Ramos (cell line): Measurements from ENCODE around the gene MAU2.
"Not testable (repeated sequence)": the region's sequence is repeated elsewhere in the genome, so short reads cannot be mapped to it uniquely, and the experiment has no call there.

ENCODE experiments used
- in situ Hi-C: fragments of 300-500 bp; cut with MboI; formaldehyde crosslinking; loops from one replicate; pipeline ENCODE4 v1.14.3; 2022; ENCODE audit warnings: low sequenced_read_pairs; ENCODE audit not compliant: unreplicated experiment

The MAU2 gene

DNA sequence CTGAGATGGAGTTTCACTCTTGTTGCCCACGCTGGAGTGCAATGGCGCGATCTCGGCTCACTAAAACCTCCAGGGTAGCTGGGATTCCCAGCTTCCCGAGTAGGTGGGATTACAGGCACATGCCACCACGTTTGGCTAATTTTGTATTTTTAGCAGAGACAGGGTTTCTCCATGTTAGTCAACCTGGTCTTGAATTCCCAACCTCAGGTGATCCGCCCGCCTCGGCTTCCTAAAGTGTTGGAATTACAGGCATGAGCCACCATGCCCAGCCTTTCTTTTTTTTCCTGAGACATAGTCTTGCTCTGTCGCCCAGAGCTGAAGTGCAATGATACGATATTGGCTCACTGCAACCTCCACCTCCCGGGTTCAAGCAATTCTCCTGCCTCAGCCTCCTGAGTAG, 59.7 kb downstream of the MAU2 start:
- in situ Hi-C loops, result not testable (repeated sequence)

DNA sequence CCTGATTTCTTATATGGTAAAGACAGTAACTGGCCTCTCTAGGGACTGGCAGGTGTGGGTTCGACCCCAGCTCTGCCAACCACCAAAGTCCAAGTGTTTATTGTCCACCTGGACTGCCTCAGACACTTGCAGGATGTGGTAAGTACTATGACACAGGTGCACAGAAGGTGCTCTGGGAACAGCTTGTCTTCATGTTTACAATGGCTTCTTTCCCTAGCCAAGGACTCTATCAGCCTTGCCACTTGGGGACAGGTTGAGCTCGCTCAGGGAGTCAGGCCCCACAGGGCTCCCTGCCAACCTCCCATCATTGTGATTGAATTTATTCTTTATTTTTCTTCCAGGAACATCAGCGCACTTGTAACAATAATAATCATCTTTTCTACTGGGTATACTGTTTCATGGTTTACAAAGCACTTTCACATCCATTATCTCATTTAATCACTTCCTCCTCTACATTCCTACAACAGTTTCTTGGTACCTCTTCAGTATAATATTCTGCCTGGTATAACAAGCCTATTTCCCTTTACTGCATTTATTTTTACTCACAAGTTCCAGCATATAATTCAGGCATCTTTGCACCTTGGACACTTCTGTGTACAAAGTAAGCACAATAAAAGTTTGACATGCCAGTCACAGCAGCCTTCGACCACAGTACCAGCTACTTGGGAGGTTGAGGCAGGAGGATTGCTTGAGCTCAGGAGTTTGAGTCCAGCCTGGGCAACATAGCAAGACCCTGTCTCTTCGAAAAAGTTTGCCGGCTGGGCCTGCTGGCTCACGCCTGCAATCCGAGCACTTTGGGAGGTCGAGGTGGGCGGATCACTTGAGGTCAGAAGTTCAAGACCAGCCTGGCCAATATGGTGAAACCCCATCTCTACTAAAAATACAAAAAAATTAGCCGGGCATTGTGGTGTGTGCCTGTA, 60.6 kb downstream of the MAU2 start:
- in situ Hi-C loops, result no loop called here

DNA sequence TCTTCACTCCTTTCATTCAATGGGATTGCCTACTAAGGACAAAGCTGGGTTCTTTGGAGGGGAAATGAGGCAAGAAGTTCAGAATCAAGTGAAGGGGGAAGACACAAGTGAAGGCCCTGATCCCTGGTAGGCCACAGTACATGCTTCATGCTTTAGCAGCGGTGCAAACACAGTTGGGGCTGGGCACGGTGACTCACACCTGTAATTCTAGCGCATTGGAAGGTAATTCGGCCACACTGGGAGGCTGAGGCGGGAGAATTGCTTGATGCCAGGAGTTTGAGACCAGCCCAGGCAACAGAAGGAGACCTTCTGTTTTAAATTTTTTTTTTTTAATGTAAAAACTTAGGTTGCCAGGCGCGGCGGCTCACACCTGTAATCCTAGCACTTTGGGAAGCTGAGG, 61.5 kb downstream of the MAU2 start:
- in situ Hi-C loops, result no loop called here

DNA sequence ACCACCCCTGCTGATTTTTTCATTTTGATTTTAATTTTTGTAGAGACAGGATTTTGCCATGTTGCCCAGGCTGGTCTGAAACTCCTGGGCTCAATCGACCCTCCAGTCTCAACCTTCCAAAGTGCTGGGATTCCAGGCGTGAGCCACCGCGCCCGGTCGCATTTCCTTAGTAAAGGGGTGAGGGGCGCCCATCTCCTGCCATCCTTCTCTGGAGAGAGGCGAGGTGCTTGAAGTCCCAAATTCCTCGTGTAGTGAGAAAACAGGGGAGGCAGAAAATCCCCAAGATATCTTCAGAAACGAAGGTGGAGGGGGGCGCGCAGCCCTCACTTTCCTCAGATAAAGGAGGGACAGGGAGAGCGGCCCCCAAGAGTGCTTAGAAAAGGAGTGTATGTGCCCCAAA, 63.9 kb downstream of the MAU2 start:
- in situ Hi-C loops, result no loop called here

DNA sequence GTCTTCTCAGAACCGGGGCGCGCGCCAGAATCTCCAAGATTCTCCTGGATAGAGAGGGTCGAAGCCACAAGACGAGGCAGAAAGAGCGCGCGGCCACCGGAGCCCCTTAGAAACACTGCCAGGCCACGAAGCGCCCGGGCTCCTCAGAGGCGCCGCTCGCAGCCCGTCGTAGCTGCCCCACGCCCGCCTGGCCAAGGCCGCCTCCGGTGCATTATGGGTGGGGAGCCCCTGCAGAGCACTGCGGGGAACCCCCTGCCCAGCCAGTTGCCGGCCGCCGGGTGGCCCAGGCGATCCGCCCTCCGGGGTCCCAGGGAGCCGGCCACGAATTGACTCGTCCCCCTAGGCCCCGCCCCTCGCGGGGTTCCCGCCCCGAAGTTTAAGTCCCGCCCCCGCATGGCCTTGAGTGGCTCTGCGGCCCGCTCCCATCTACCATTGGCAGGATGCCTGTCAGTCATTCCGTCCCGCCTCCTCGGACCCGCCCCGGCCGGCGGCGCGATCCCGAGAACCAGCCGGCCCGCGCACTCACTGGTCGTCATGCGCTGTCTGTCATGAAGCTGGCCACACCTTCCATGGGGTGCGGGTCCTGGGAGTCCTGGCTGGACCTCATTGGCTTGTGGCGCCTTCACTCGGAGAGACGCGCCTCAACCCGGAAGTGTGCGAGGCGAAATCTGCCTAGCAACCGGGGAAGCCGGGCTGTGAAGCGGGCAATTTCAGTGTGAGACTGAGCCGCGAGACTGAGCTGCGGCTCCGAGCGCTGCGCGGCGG, 64.7 kb downstream of the MAU2 start:
- in situ Hi-C loops, result no loop called here

DNA sequence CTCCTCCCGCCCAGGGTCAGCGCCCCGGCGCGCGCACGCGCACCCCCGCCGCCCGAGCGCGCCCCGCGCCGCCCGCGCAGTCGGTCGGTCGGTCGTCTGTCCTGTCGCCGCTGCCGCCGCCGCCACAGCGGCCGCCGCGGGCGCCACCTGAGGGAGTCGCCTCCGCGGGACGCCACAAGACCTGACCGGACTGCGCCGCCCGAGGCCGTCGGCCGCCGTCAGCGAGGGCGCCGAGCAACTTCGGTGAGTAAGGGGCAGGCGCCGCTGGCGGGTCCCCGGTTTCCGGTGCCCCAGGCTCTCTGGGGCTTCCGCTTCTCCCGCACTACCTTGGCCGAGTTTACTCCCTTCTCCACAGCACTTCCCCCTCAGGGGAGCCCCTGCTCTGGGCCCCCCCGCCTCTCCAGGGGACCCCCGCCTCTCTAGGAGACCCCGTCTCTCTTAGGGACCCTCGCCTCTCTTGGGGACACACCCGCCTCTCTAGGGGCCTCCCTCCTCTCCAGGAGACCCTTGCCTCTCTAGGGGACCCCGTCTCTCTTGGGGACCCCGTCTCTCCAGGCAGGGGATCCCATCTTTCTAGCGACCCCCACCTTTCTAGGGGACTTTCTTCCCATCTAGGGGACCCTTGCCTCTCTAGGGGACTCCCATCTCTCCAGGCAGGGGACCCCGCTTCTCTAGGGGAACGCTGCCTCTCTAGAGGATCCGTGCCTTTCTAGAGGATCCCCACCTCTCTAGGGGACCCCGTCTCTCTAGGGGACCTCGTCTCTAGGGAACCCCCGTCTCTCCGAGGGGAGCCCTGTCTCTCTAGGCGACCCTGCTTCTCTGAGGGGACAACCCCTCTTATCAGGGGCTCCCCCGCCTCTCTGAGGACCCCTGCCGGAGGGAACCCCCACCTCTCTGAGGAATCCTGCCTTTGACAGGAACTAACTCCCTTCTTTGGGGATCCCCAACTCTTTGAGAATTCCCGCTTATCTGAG, 65.6 kb downstream of the MAU2 start:
- in situ Hi-C loops, result no loop called here

DNA sequence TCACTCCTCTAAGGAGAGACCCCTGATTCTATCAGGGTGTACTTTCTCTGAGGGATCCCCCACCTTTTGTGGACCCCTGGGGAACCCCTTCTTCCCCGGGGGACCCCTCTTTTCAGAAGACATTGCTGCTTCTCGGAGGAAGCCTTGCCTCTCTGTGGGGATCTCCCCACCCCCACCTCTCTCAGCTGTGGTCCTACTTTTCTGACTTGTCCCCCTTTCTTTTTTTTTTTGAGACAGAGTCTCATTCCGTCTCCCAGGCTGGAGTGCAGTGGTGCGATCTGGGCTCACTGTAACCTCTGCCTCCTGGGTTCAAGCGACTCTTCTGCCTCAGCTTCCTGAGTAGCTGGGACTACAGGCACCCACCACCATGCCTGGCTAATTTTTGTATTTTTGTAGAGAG, 66.5 kb downstream of the MAU2 start:
- in situ Hi-C loops, result no loop called here

DNA sequence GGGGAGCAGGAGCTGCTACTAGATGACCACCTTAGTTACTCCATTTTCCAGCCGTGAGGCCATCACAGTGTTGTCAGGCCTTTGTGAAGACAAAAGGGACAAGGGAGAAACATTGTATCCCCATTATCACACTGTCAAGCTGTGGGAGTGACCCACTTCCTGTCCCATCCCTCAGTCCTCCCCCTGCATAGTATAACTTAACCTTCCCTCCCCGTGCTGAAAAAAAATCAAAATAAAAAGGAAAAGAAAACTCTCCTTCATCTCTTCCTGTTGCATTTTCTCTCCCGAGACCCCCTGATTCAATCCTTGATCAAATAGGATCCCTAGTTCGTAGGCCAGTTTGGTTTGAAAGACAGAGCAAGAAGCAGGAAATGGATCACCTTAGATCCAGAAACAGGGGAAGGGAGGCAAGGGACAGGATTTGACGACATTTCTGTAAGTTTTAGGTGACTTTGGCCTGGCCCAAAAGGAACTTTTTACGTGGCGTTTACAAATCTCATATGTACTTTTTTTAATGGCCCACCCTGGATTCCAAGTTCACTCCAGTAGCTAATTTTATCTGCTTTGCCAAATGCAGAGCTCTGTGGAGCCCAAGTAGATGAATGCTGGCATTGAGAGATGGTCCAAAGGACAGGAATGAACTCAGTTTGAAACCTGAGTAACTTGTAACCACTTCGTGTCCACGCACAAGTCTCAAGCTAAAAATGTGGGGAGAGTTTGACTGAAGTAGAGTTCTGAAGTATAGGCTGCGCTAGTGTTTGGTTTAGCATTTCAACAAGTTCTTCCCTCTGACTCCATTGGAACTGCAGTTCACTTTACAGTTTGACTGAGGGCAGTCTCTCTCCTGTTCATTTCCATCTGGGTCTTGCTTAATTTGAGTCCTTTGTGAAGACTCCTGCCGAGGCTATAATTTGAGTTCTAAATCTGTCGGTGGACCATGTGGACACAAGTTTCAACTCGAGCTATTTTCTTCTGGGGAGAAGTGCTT, 68.2 kb downstream of the MAU2 start:
- in situ Hi-C loops, result no loop called here

DNA sequence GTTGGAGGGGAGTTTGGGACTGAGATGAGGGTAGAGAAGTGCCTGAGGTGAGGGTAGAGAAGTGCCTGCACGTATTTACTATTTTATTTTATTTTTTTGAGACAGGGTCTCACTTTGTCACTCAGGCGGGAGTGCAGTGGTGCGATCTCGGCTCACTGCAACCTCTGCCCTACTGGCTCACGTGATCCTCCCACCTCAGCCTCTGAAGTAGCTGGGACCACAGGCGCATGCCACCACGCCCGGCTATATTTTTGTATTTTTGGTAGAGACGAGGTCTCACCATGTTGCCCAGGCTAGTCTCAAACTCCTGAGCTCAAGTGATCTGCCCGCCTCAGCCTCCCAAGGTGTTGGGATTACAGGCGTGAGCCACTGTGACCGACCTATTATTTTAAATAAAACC, 69.1 kb downstream of the MAU2 start:
- in situ Hi-C loops, result not testable (repeated sequence)

DNA sequence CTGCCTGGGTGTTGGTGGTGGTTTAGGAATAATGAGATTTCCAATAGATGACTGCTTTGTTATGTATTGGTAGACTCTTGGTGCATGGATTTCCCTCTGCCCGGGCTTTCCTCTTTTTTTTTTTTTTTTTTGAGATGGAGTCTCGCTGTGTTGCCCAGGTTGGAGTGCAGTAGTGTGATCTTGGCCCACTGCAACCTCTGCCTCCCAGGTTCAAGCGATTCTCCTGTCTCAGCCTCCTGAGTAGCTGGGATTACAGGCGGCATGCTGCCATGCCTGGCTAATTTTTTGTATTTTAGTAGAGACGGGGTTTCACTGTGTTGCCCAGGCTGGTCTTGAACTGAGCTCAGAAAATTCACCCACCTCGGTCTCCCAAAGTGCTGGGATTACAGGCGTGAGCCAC, 73.7 kb downstream of the MAU2 start:
- in situ Hi-C loops, result not testable (repeated sequence)

DNA sequence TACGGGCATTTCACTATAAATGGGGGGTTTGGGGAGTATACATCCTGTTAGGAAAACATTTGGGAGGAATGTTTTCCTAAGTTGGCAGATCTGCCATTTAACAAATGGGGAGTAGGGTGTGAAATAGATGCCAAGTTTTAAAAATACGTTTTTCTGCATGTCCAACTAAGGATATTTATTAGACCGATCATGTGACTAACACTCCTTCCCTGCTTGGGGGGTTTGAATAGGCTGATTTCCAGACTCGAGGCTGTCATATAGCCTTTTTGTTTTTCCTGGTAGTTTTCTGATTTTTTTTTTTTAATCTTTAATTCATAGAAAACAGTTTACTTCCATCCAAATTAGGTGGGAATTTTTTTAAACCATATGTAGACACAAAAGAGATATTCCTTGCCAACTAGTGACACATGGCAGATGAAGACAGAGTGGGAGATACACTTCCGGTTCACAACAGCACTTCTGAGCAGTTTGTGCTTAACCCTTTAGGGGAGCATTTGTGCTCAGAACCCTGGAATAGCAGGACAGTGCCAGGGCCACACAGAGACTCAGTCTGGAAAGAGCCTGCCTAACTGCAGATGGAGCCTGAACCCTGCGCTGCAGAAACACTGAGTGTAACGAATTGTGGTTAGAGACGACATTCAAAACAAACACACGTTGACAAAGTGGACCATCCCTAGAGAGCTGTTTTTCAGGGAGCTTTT, 79.3 kb downstream of the MAU2 start:
- in situ Hi-C loops, result no loop called here

DNA sequence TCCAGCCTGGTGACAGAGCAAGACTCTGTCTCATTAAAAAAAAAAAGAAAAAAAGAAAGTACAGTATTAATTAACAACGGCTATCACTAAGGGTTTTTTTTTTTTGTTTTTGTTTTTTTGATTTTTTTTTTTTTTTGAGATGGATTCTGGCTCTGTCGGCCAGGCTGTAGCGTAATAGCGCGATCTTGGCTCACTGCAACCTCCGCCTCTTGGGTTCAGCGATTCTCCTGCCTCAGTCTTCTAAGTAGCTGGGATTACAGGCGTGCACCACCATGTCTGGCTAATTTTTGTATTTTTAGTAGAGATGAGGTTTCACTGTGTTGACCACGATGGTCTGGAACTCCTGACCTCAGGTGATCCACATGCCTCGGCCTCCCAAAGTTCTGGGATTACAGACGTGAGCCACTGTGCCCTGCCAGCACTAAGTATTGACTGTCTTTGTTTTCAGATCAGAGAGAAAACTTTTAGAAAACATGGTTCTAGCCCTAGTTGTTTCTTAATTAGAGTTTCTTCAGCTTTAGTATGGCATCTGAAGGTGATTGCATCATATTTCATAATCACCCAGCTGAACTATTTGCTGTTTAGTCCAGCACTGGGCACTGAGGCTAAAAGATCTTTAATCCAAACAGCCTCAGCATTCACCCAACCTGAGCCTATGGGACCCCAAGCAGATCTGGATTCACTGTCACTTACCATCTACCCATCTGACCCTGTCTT, 82.2 kb downstream of the MAU2 start:
- in situ Hi-C loops, result no loop called here

DNA sequence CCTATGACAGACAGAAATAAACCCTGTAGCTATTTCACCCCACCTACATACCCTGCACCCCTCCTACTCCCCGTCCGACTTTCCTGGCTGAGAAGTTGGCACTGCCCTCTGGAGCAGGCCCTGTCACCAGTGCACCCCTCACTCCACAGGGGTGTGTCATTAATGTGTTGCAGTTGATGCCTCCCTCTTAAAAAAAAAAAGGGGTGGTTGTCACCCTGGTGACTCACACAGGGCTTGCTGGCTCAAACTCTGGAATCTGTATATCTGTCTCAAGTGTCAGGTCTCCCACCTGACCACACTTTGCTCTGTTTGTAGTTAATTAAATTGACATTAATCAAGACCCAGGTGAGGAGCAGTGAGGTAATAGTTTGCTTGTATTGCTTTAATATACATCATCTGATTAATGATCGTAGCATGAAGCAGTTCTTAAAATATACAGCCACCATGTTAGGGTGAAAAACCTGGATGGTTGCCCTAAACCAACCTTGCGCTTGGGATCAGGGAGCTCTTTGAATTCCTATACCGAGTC, 82.8 kb downstream of the MAU2 start:
- in situ Hi-C loops, result no loop called here

DNA sequence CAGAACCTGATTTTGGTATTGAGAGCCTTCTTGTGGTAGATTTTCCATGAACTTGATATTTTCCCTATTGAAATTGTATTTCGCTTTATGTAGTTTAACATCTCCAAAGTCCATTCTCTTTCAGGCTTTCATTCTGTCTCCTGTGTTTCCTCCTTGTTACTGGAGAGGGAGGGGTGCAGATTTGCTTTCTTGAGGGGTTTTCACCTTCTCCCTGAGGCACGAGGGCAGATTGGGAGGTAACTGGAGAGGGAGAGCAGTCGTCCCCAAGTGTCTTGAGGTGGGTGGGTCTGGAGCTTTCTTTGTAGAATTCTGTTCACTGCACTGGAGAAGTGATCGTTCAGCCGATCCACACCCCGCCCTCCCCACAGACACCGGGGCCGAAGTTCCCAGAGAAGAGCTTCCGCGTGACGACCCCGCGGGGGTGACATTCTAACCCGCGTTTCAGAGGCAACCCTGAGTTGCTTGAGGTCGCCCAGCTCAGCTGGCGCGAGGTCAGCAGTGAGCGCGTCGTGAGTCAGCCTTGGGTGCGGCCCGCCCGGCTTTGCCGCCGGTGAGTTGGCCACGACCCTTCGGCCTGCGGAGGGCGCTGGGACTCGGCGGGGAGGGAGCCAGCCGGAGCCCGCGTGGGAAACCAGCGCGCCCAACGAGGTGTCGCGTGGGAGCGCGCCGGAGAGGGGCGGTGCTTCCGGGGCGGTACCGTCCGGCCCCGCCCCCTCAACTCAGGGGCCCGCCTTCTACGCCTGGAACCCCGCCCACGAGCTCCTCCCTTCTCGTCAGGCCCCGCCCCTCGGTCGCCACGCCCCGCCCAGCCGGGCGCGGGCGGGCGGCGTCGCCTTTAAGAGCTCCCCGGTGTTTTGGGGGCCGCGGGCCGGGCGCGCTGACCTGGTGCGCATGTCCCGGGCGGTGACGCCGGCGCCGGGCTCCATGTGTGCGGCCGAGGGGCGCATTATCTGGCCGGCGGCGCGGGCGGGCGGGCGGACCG, 84.5 kb downstream of the MAU2 start, which contains the start of gene GATAD2A:
Gene GATAD2A, plus strand, starts transcription at position 797 of the 982 bp plus-strand sequence. CDS start 59,671 bp downstream, outside the sequence.
- in situ Hi-C loops, result no loop called here

DNA sequence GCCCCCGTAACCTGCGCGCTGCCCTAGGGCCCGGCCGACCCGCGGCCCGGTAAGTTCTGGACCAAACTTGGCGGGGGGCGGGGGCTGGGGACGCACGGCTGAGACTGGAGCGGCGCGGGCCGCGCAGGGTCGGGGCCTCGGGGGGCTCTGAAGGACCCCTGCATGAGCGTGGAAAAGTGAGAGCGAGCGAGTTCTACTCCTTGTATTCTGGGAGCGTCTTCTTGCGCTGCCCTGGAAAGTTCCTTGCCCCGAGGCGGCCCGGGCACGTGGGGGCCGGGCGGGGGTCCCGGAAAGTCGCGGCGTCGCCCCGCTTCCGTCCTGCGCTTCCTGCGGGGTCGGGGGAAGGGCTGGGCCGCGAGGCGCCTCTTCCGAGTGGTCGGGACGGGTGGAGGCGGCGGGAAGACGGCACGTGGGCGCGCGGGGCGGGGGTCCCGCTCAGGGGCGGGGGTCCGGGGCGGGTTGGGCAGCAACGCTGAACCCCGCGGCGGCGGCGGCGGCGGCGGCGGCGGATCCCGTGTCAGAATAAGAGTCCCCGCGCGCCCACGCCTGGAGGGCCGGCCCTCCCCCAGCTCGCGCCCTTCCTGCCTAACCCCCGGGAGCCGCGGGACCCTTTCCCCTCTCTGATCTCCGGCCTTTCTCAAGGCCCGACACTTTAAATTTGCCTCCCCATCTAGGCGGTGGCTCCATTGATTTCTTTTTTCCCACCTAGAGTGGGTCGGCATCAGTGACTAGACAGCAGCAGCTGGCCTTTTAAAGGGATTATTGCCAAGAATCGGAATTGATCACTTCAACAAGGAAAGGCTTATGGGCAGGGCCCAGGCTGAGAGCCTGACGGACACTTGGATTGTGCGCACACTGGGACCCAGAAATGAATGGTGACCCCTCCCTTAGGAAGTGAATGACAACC, 85.6 kb downstream of the MAU2 start:
- in situ Hi-C loops, result no loop called here
